Neuronal stem cell (in vitro differentiated cells): ENCODE results near the gene SP140L.

ENCODE experiments used
- DNase-seq: peaks from one replicate; pipeline ENCODE4 v3.0.0-alpha.2; 2013; ENCODE audit warnings: low spot score
- H2AFZ ChIP-seq: one replicate; pipeline ENCODE4 v1.6.1; 2013; ENCODE audit warnings: mild to moderate bottlenecking, low read length, inconsistent platforms
- H2AK5ac ChIP-seq: 2 replicates; pipeline ENCODE4 v1.6.1; 2013; ENCODE audit warnings: low read depth, mild to moderate bottlenecking, inconsistent platforms, low read length, moderate library complexity, mixed read lengths
- H2BK120ac ChIP-seq: 2 replicates; pipeline ENCODE4 v1.6.1; 2013; ENCODE audit warnings: low read depth, mild to moderate bottlenecking, inconsistent platforms, low read length, moderate library complexity, mixed read lengths
- H2BK12ac ChIP-seq: one replicate; pipeline ENCODE4 v1.6.1; 2013; ENCODE audit warnings: low read length, inconsistent platforms
- H2BK15ac ChIP-seq: 2 replicates; pipeline ENCODE4 v1.6.1; 2013; ENCODE audit warnings: mild to moderate bottlenecking, low read length, inconsistent platforms, mixed read lengths
- H2BK5ac ChIP-seq: one replicate; pipeline ENCODE4 v1.6.1; 2013; ENCODE audit warnings: inconsistent platforms, mild to moderate bottlenecking, low read length, moderate library complexity
- H3K14ac ChIP-seq: one replicate; pipeline ENCODE4 v1.6.1; 2013; ENCODE audit warnings: low read length, inconsistent platforms
- H3K18ac ChIP-seq: 2 replicates; pipeline ENCODE4 v1.6.1; 2013; ENCODE audit warnings: low read length, inconsistent platforms
- H3K23ac ChIP-seq: 2 replicates; pipeline ENCODE4 v1.6.1; 2013; ENCODE audit warnings: low read depth, mild to moderate bottlenecking, mixed read lengths, low read length, inconsistent platforms; ENCODE audit not compliant: poor library complexity
- H3K27ac ChIP-seq: replicated peaks from 3 replicates; pipeline ENCODE4 v1.5.1; 2013; ENCODE audit warnings: low read length, inconsistent platforms
- H3K27me3 ChIP-seq, 3 experiments: 2 replicates each; pipeline ENCODE4 v1.6.1; 2013; ENCODE audit warnings: low read length in 3 of 3, mild to moderate bottlenecking in 2 of 3, inconsistent platforms in 1 of 3, low read depth in 1 of 3, mixed read lengths in 1 of 3, moderate library complexity in 1 of 3; ENCODE audit not compliant: control insufficient read depth in 3 of 3, insufficient read depth in 3 of 3
- H3K36me3 ChIP-seq, 2 donors: replicated peaks in 1 of 2; 2 replicates each; pipeline ENCODE4 v1.6.1; 2013; ENCODE audit warnings: low read length in 2 of 2; ENCODE audit not compliant: control insufficient read depth in 2 of 2, insufficient read depth in 2 of 2
- H3K4ac ChIP-seq: 2 replicates; pipeline ENCODE4 v1.6.1; 2013; ENCODE audit warnings: inconsistent platforms, mild to moderate bottlenecking, low read length, moderate library complexity
- H3K4me1 ChIP-seq, 2 donors: 1 replicate in 1 of 2; 2 replicates in 1 of 2; pipeline ENCODE4 v1.6.1; 2013; ENCODE audit warnings: low read length in 2 of 2, low read depth in 1 of 2; ENCODE audit not compliant: control insufficient read depth in 2 of 2, insufficient read depth in 1 of 2
- H3K4me2 ChIP-seq: one replicate; pipeline ENCODE4 v1.6.1; 2013; ENCODE audit warnings: mild to moderate bottlenecking, low read length, inconsistent platforms; ENCODE audit not compliant: insufficient read depth, poor library complexity, severe bottlenecking
- H3K4me3 ChIP-seq, 2 donors: 2 replicates each; pipeline ENCODE4 v1.5.1; 2013; ENCODE audit warnings: low read length in 2 of 2, mild to moderate bottlenecking in 2 of 2, inconsistent platforms in 1 of 2, moderate library complexity in 1 of 2
- H3K79me1 ChIP-seq: one replicate; pipeline ENCODE4 v1.6.1; 2013; ENCODE audit warnings: low read depth, mild to moderate bottlenecking, inconsistent platforms, low read length, moderate library complexity
- H3K9ac ChIP-seq: one replicate; pipeline ENCODE4 v1.6.1; 2013; ENCODE audit warnings: mild to moderate bottlenecking, low read depth, low read length, inconsistent platforms; ENCODE audit not compliant: poor library complexity
- H3K9me3 ChIP-seq, 2 donors: replicated peaks in 1 of 2; 2 replicates each; pipeline versions ENCODE3 to v1.6.1; 2013; ENCODE audit warnings: low read length in 2 of 2, mild to moderate bottlenecking in 2 of 2, inconsistent platforms in 1 of 2, low read depth in 1 of 2, mixed read lengths in 1 of 2, moderate library complexity in 1 of 2; ENCODE audit not compliant: control insufficient read depth in 2 of 2, insufficient read depth in 1 of 2
- H4K8ac ChIP-seq: one replicate; pipeline ENCODE4 v1.6.1; 2013; ENCODE audit warnings: low read depth, mild to moderate bottlenecking, inconsistent platforms, low read length, moderate library complexity
- H4K91ac ChIP-seq: one replicate; pipeline ENCODE4 v1.6.1; 2013; ENCODE audit warnings: low read length, low read depth, mild to moderate bottlenecking, inconsistent platforms; ENCODE audit not compliant: poor library complexity
- WGBS, 2 donors: extraction: QIAGEN DNeasy Blood & Tissue Kit; methylation state at CpG; one replicate each; pipeline ENCODE4 v1.1.7; 2013; ENCODE audit warnings: missing lambda C conversion rate in 2 of 2, mixed read lengths in 1 of 2; ENCODE audit not compliant: insufficient read length in 2 of 2, insufficient replicate concordance in 1 of 2; ENCODE audit errors: extremely low coverage in 2 of 2; 5-methylcytosine and 5-hydroxymethylcytosine counted together

SP140L gene

DNA sequence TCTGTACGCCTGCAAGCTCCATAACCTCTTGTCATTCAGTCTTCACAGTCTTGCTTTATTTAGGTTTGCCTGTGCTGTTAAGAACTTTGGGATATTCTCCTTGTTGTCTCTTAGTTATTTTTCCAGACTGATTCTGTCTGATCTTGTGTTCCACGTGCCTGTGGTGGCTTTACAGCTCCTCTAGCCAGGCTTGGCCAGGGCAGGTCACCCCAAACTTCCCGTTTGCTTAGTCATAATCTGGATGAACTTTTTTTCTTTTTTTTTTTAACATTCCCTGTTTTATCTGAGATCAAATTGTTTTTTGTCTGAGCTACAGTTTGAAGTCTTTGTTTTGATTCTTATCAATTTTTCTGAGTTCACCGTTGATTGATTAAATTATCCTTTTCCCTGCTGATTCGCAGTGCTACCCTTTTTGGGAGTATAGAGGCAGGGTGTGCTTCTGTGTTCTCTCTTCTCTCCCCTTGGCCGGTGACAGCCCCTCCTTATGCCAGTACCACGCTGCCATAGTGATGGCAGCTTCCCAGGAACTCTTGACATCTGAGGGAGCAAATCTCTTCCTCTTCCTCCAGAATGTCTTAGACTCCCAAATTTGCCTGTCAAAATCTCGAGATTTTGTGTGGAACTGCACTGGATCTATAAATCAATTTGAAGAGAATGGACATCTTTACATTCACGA is 91.5 kb downstream of the SP140L start:
- Histone ChIP-seq H3K4me2 (no peak overlapping the region), H2BK5ac (no peak overlapping the region), H3K4ac (no peak overlapping the region), H2AK5ac (no peak overlapping the region), H3K79me1 (no peaks in the 10 kb centered on the region), H3K4me1 (no peaks in the 10 kb centered on the region), H4K8ac (no peak overlapping the region), H3K9me3 (no peaks in the 10 kb centered on the region), H4K91ac (no peak overlapping the region), H2BK12ac (no peak overlapping the region), H2BK15ac (no peak overlapping the region), H3K23ac (no peak overlapping the region), H3K9ac (no peak overlapping the region), H3K4me3 (no peak overlapping the region), H3K14ac (no peak overlapping the region), H3K18ac (no peak overlapping the region), H3K27ac (no peak overlapping the region), H3K27me3 (peaks cover 0 to 29% (median 0%) of the 10 kb centered on the region in 3 experiments), H2AFZ (no peak overlapping the region), H2BK120ac (no peak overlapping the region), H3K36me3 (no peaks in the 10 kb centered on the region)
- DNase-seq: no peak
- WGBS, 2 donors: no CpG with 5 or more reads among the region's 9 CpGs

- Histone ChIP-seq H3K4me2 (no peak overlapping the region), H3K18ac (no peak overlapping the region), H2BK12ac (no peak overlapping the region), H4K8ac (no peak overlapping the region), H3K23ac (no peak overlapping the region), H2BK15ac (no peak overlapping the region), H3K27me3 (peaks cover 0 to 22% (median 0%) of the 10 kb centered on the region in 3 experiments), H3K4me1 (no peaks in the 10 kb centered on the region), H3K36me3 (no peaks in the 10 kb centered on the region), H3K9ac (no peak overlapping the region), H2AK5ac (no peak overlapping the region), H4K91ac (no peak overlapping the region), H3K27ac (no peak overlapping the region), H3K4me3 (no peak overlapping the region), H3K9me3 (no peaks in the 10 kb centered on the region), H2AFZ (no peak overlapping the region), H3K79me1 (no peaks in the 10 kb centered on the region), H2BK5ac (no peak overlapping the region), H3K4ac (no peak overlapping the region), H2BK120ac (no peak overlapping the region), H3K14ac (no peak overlapping the region)
- no CpG with 5 or more reads among the region's 4 CpGs for WGBS, 2 donors
- no peak for DNase-seq
Observed at GRCh38 chr2:230419181-230419580, 92.2 kb downstream of the SP140L start.

- no peak overlapping the region for H3K4me3 ChIP-seq
- H2AK5ac ChIP-seq: no peak overlapping the region
- DNase-seq: no peak
- no peak overlapping the region for H2BK12ac ChIP-seq
- no peaks in the 10 kb centered on the region for H3K9me3 ChIP-seq
- H3K4me1 ChIP-seq: no peaks in the 10 kb centered on the region
- H4K91ac ChIP-seq: no peak overlapping the region
- H3K23ac ChIP-seq: no peak overlapping the region
- H2BK5ac ChIP-seq: no peak overlapping the region
- no peak overlapping the region for H3K4ac ChIP-seq
- H3K79me1 ChIP-seq: no peaks in the 10 kb centered on the region
- H2AFZ ChIP-seq: no peak overlapping the region
- no CpG with 5 or more reads among the region's 4 CpGs for WGBS, 2 donors
- H4K8ac ChIP-seq: no peak overlapping the region
- H3K14ac ChIP-seq: no peak overlapping the region
- H3K18ac ChIP-seq: no peak overlapping the region
- no peak overlapping the region for H3K9ac ChIP-seq
- no peak overlapping the region for H2BK120ac ChIP-seq
- no peak overlapping the region for H3K27ac ChIP-seq
- H3K36me3 ChIP-seq: no peaks in the 10 kb centered on the region
- H3K4me2 ChIP-seq: no peak overlapping the region
- H3K27me3 ChIP-seq: peaks cover 0 to 11% (median 0%) of the 10 kb centered on the region in 3 experiments
- H2BK15ac ChIP-seq: no peak overlapping the region
Observed at GRCh38 chr2:230422149-230422548, 95.2 kb downstream of the SP140L start.

DNA sequence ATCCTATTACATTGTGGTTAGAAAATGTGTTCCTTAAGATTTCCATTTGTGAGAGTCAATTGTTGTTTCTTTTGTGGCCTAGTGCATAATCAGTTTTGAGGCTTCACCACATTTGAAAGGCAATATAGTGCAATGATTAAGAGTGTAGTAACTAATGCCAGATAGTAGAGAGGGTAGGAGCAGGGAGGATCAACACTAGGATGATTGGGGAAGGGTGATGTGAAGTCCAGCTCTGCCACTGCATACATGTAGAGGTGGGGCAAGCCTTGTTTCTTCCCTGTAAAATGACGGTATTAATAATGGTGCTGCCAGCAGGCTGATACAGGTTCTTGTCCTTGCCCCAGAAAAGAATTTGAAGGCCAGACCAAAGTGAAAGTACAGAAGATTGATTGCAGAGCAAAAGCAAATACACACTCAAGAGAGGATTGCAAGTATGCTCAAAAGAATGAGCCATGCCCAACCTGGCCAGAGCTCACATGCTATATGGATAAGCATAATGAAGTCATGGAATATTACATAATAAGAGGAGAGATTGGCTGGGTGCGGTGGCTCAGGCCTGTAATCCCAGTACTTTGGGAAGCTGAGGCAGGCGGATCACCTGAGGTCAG is 97.0 kb downstream of the SP140L start:
- H3K4me3 ChIP-seq: no peak overlapping the region

More for the DNA sequence above, 97.0 kb downstream of the SP140L start:
- Histone ChIP-seq H3K18ac (no peak overlapping the region), H3K4me1 (no peaks in the 10 kb centered on the region), H3K14ac (no peak overlapping the region), H3K36me3 (no peaks in the 10 kb centered on the region), H4K8ac (no peak overlapping the region), H3K9me3 (no peaks in the 10 kb centered on the region), H2BK15ac (no peak overlapping the region), H2BK120ac (no peak overlapping the region), H2BK12ac (no peak overlapping the region), H2AK5ac (no peak overlapping the region), H3K23ac (no peak overlapping the region), H3K27ac (no peak overlapping the region), H3K9ac (no peak overlapping the region), H2BK5ac (no peak overlapping the region), H3K79me1 (no peaks in the 10 kb centered on the region), H4K91ac (no peak overlapping the region), H3K4me2 (no peak overlapping the region), H2AFZ (no peak overlapping the region), H3K27me3 (peaks cover 0 to 5% (median 0%) of the 10 kb centered on the region in 3 experiments), H3K4ac (no peak overlapping the region)
- no peak for DNase-seq
- no CpG with 5 or more reads among the region's 3 CpGs for WGBS, 2 donors
